Thoracic aorta (tissue), 2 donors: ENCODE data around the gene KLHDC4. TPM values are rescaled to one million over a fixed set of nuclear protein-coding genes. Genes with fewer than 3 reads are reported as not detected.

Experiments used
- ATAC-seq: fragments of 150-250 bp; one replicate; pipeline ENCODE4 v1.8.0; 2017; ENCODE audit warnings: low read depth; ENCODE audit not compliant: insufficient number of reproducible peaks, low FRiP score
- DNase-seq: peaks from one replicate; pipeline ENCODE4 v3.0.0-alpha.2; 2020; ENCODE audit warnings: low spot score
- H3K27ac ChIP-seq, 2 donors: fragments of 200-600 bp; sonication (generic); 1 replicate in 1 of 2; 2 replicates in 1 of 2; pipeline ENCODE4 v1.5.1; 2016; ENCODE audit warnings: mild to moderate bottlenecking in 2 of 2, moderate library complexity in 2 of 2
- H3K27me3 ChIP-seq: fragments of 200-600 bp; sonication (generic); replicated peaks from 2 replicates; pipeline ENCODE4 v1.6.0; 2016; ENCODE audit warnings: mild to moderate bottlenecking; ENCODE audit not compliant: insufficient read depth
- H3K36me3 ChIP-seq: fragments of 200-600 bp; sonication (generic); one replicate; pipeline ENCODE4 v1.5.1; 2016
- H3K4me1 ChIP-seq, 2 donors: fragments of 200-600 bp; sonication (generic); 1 replicate in 1 of 2; 2 replicates in 1 of 2; pipeline versions ENCODE4 v1.5.1 to v1.6.0; 2016; ENCODE audit warnings: low read depth in 2 of 2, mild to moderate bottlenecking in 1 of 2; ENCODE audit not compliant: control insufficient read depth in 1 of 2
- H3K4me3 ChIP-seq: fragments of 200-600 bp; sonication (generic); 2 replicates; pipeline ENCODE4 v1.5.1; 2016; ENCODE audit warnings: mild to moderate bottlenecking
- H3K9me3 ChIP-seq: fragments of 200-600 bp; sonication (generic); 2 replicates; pipeline ENCODE4 v1.5.1; 2016
- total RNA-seq, 2 donors: library from RNA; depleted of rRNA; stranded (reverse); fragments of >200 nt; gene quantifications; one replicate each; pipeline versions ENCODE4 v1.1.0 to v1.2.3, GENCODE V29; 2016
- TF ChIP-seq, protein P1 (sequence below): fragments of 200-600 bp; sonication (generic); IDR thresholded peaks from one replicate; pipeline ENCODE4 v1.5.1; 2019; ENCODE audit warnings: antibody characterized with exemption

Gene KLHDC4
- total RNA-seq, 2 donors from 2014 or later, result 33.4 to 61.4 TPM

DNA sequence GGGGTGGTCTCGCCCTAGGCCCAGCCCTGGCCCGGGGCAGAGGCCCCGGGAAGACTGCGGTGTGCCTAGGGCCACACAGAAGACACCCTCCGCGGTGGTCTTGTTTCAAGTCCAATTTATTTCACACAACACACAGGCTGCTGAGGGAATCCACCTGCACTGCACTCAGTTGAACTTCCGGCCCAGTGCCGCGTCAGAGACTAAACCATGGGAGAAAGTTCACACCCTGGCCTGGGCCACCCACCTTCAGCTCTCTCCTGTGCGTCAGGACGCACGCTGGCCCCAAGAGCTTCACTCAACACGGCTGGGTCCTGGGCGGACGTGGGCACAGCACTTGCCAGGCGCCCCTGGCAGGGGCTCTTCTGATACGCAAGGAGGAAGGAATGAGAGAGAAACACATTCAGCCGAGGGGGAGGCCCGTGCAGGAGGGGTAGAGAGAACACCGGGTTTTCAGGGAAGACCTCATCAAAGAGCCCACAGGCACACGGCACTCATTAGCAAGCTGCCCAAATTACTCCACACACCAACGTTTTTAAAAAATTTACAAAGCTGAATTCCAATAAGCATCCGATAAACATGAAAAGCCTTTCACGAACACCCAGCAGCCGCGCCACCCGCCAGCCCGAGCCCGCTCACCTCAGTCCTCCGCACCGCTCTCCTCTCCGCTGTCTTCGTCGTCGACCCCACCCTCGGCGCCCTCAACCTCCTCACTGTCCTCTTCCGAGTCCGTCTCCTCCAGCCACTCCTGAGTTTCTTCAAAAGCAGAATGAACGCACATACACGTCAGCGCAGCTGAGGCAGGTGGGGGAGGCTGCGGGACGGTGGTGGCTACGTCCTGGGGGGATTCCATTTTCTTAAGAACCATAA is 57.8 kb downstream of the KLHDC4 start:
- H3K9me3 ChIP-seq, result no peaks in the 10 kb centered on the region
- DNase-seq (no peak), ATAC-seq (no peak)
- TF ChIP-seq, protein P1, sequence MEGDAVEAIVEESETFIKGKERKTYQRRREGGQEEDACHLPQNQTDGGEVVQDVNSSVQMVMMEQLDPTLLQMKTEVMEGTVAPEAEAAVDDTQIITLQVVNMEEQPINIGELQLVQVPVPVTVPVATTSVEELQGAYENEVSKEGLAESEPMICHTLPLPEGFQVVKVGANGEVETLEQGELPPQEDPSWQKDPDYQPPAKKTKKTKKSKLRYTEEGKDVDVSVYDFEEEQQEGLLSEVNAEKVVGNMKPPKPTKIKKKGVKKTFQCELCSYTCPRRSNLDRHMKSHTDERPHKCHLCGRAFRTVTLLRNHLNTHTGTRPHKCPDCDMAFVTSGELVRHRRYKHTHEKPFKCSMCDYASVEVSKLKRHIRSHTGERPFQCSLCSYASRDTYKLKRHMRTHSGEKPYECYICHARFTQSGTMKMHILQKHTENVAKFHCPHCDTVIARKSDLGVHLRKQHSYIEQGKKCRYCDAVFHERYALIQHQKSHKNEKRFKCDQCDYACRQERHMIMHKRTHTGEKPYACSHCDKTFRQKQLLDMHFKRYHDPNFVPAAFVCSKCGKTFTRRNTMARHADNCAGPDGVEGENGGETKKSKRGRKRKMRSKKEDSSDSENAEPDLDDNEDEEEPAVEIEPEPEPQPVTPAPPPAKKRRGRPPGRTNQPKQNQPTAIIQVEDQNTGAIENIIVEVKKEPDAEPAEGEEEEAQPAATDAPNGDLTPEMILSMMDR, result no peak
- H3K4me3 ChIP-seq, result no peak overlapping the region
- H3K4me1 ChIP-seq, result no peaks in the 10 kb centered on the region
- H3K27me3 ChIP-seq, result no peaks in the 10 kb centered on the region
- H3K36me3 ChIP-seq, result peaks cover 44% of the 10 kb centered on the region
- H3K27ac ChIP-seq, result no peak overlapping the region

GRCh38 chr16:87707097-87707496 is 58.7 kb downstream of the KLHDC4 start:
- H3K36me3 ChIP-seq, result peaks cover 45% of the 10 kb centered on the region
- H3K9me3 ChIP-seq, result no peaks in the 10 kb centered on the region
- H3K27me3 ChIP-seq, result no peaks in the 10 kb centered on the region
- DNase-seq (no peak), ATAC-seq (no peak)
- no peak overlapping the region for H3K4me3 ChIP-seq
- TF ChIP-seq, protein P1, result no peak
- no peaks in the 10 kb centered on the region for H3K4me1 ChIP-seq
- no peak overlapping the region for H3K27ac ChIP-seq

- Histone ChIP-seq H3K27me3 (no peaks in the 10 kb centered on the region), H3K36me3 (peaks cover 45% of the 10 kb centered on the region), H3K4me3 (no peak overlapping the region), H3K4me1 (no peaks in the 10 kb centered on the region), H3K9me3 (no peaks in the 10 kb centered on the region), H3K27ac (no peak overlapping the region)
- ATAC-seq (no peak), DNase-seq (no peak)
- TF ChIP-seq, protein P1, result no peak
These were observed 59.3 kb downstream of the KLHDC4 start for GRCh38 chr16:87706278-87707000.

- Histone ChIP-seq H3K9me3 (no peaks in the 10 kb centered on the region), H3K27ac (no peak overlapping the region), H3K36me3 (peaks cover 42% of the 10 kb centered on the region), H3K4me3 (no peak overlapping the region), H3K4me1 (no peaks in the 10 kb centered on the region), H3K27me3 (no peaks in the 10 kb centered on the region)
- TF ChIP-seq, protein P1, result no peak
- DNase-seq (no peak), ATAC-seq (no peak)
These were observed 60.0 kb downstream of the KLHDC4 start for GRCh38 chr16:87705771-87706277.

GRCh38 chr16:87704754-87705353 is 60.9 kb downstream of the KLHDC4 start:
- no peak for DNase-seq
- no peak overlapping the region for H3K27ac ChIP-seq
- peaks cover 33% of the 10 kb centered on the region for H3K36me3 ChIP-seq
- no peaks in the 10 kb centered on the region for H3K27me3 ChIP-seq
- H3K4me3 ChIP-seq, result no peak overlapping the region
- TF ChIP-seq, protein P1, result no peak
- H3K4me1 ChIP-seq, result no peaks in the 10 kb centered on the region
- ATAC-seq, result no peak
- H3K9me3 ChIP-seq, result no peaks in the 10 kb centered on the region
